Measurements from ENCODE around the gene CDK15. TPM values are rescaled to one million over a fixed set of nuclear protein-coding genes. Genes with fewer than 3 reads are reported as not detected.

Gene CDK15
- total RNA-seq, 1 experiment from 2014 or later = not detected

DNA sequence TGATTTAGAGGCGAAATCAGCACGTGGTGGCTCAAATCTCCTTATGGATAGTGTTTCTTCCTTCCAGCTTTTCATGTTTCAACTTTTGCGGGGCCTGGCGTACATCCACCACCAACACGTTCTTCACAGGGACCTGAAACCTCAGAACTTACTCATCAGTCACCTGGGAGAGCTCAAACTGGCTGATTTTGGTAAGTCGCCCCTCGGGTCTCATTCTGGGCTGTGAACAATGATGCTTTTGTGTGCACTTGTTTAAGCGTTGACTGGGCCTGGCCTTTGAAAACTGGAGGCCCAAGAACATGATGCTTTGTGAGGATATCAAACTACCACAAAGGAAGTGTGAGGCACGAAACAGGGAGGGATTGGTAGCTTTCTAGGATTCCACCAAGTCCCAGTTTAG lies 27.4 kb downstream of the CDK15 start:
- ChIA-PET CTCF (interaction anchor here (0.6 kb wide), 1 partner anchor 468 kb away, joined by 3 read pairs; no protein-coding TSS in a partner anchor), POLR2A (ENCODE audit: unreplicated experiment) (no interaction called here)
- no peaks in the 10 kb centered on the region; the same call in 1 of the 2 replicates for H3K4me1 ChIP-seq (replicated peaks; ENCODE audit: insufficient read depth)
- DNase-seq = no peak
- no peak overlapping the region for H3K4me2 ChIP-seq
- TF ChIP-seq, protein P1, sequence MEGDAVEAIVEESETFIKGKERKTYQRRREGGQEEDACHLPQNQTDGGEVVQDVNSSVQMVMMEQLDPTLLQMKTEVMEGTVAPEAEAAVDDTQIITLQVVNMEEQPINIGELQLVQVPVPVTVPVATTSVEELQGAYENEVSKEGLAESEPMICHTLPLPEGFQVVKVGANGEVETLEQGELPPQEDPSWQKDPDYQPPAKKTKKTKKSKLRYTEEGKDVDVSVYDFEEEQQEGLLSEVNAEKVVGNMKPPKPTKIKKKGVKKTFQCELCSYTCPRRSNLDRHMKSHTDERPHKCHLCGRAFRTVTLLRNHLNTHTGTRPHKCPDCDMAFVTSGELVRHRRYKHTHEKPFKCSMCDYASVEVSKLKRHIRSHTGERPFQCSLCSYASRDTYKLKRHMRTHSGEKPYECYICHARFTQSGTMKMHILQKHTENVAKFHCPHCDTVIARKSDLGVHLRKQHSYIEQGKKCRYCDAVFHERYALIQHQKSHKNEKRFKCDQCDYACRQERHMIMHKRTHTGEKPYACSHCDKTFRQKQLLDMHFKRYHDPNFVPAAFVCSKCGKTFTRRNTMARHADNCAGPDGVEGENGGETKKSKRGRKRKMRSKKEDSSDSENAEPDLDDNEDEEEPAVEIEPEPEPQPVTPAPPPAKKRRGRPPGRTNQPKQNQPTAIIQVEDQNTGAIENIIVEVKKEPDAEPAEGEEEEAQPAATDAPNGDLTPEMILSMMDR (conservative IDR thresholded peaks at IDR 0.05) = no peak
- TF ChIP-seq EZH2 (IDR thresholded peaks at IDR 0.05; ENCODE audit: low read depth) = no peak
- BruUV-seq (replicated peaks) = no TSS peak
- intact Hi-C loops (cut with micrococcal nuclease; ENCODE audit: unreplicated experiment) = no loop called here
- no peaks in the 10 kb centered on the region for H3K9me2 ChIP-seq (ENCODE audit: insufficient read depth)
- no peaks in the 10 kb centered on the region for H3K27me3 ChIP-seq (ENCODE audit: insufficient read depth, low read depth)
- H3K27ac ChIP-seq = no peak overlapping the region
- no peaks in the 10 kb centered on the region for H3F3A ChIP-seq (ENCODE audit: insufficient read depth, low read depth)
- H2AFZ ChIP-seq = no peak overlapping the region
- H3K36me3 ChIP-seq (ENCODE audit: low read depth) = no peaks in the 10 kb centered on the region
- H3K4me3 ChIP-seq = no peak overlapping the region
- H3K9me3 ChIP-seq (ENCODE audit: insufficient read depth, low read depth) = no peaks in the 10 kb centered on the region
- no peaks in the 10 kb centered on the region for H4K20me1 ChIP-seq (ENCODE audit: insufficient read depth)
- no peaks in the 10 kb centered on the region for H3K79me2 ChIP-seq (ENCODE audit: low read depth)

DNA sequence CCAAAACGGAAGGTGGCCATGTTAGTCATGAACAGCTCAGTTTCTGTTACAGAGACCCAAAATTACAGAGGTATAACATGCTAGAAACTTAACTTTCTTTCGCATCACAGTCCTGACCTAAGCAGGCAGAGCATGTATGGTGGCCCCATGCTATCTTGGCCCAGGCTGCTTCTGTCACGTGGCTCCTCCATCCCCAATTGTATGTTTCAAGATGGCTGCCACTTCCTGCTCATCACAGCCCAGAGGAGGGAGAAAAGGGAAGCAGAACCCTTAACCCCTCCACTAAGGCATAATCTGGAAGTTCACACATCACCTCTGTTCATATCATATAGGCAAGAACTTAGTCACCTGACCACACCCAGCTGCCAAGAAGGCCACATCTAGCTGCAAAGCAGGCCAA lies 28.7 kb downstream of the CDK15 start:
- Histone ChIP-seq H3K4me2 (no peak overlapping the region), H3K9me3 (ENCODE audit: insufficient read depth, low read depth) (no peaks in the 10 kb centered on the region), H3K79me2 (ENCODE audit: low read depth) (no peaks in the 10 kb centered on the region), H3K36me3 (ENCODE audit: low read depth) (no peaks in the 10 kb centered on the region), H4K20me1 (ENCODE audit: insufficient read depth) (no peaks in the 10 kb centered on the region), H2AFZ (no peak overlapping the region), H3F3A (ENCODE audit: insufficient read depth, low read depth) (no peaks in the 10 kb centered on the region), H3K4me1 (replicated peaks; ENCODE audit: insufficient read depth) (no peaks in the 10 kb centered on the region; the same call in 1 of the 2 replicates), H3K27ac (no peak overlapping the region), H3K27me3 (ENCODE audit: insufficient read depth, low read depth) (no peaks in the 10 kb centered on the region), H3K9me2 (ENCODE audit: insufficient read depth) (no peaks in the 10 kb centered on the region), H3K4me3 (no peak overlapping the region)
- BruUV-seq (replicated peaks) = no TSS peak
- intact Hi-C loops (cut with micrococcal nuclease; ENCODE audit: unreplicated experiment) = no loop called here
- no peak for DNase-seq
- ChIA-PET CTCF (no interaction called here), POLR2A (ENCODE audit: unreplicated experiment) (no interaction called here)
- no peak for TF ChIP-seq EZH2 (IDR thresholded peaks at IDR 0.05; ENCODE audit: low read depth)
- TF ChIP-seq, protein P1 (conservative IDR thresholded peaks at IDR 0.05) = no peak

DNA sequence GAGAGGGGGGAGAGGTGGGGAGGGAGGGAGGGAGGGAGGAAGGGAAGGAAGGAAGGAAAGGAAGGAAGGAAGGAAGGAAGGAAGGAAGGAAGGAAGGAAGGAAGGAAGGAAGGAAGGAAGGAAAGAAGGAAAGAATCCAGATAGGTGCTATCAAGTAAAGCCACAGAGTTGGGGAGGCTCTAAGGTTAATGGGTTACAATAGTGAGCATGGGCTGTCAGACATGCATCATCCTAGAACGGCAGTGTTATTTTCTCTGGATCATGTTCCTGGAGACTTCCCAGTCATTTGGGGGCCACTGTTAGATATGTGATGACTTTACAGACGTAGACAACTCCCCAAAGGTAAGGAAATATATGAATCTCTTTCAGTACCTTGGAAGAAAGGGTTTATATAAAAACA lies 31.1 kb downstream of the CDK15 start:
- Histone ChIP-seq H2AFZ (no peak overlapping the region), H3K4me2 (no peak overlapping the region), H3K27ac (no peak overlapping the region), H3K4me1 (replicated peaks; ENCODE audit: insufficient read depth) (no peaks in the 10 kb centered on the region), H3K9me3 (ENCODE audit: insufficient read depth, low read depth) (peaks cover 13% of the 10 kb centered on the region; the same call in 1 of the 2 replicates), H3K79me2 (ENCODE audit: low read depth) (no peaks in the 10 kb centered on the region), H3K4me3 (no peak overlapping the region), H4K20me1 (ENCODE audit: insufficient read depth) (no peaks in the 10 kb centered on the region), H3K27me3 (ENCODE audit: insufficient read depth, low read depth) (no peaks in the 10 kb centered on the region), H3F3A (ENCODE audit: insufficient read depth, low read depth) (no peaks in the 10 kb centered on the region), H3K36me3 (ENCODE audit: low read depth) (no peaks in the 10 kb centered on the region), H3K9me2 (ENCODE audit: insufficient read depth) (no peaks in the 10 kb centered on the region)
- ChIA-PET POLR2A (ENCODE audit: unreplicated experiment) (no interaction called here), CTCF (no interaction called here)
- no peak for DNase-seq
- TF ChIP-seq, protein P1 (conservative IDR thresholded peaks at IDR 0.05) = no peak
- no peak for TF ChIP-seq EZH2 (IDR thresholded peaks at IDR 0.05; ENCODE audit: low read depth)
- BruUV-seq (replicated peaks) = no TSS peak
- intact Hi-C loops (cut with micrococcal nuclease; ENCODE audit: unreplicated experiment) = loop anchor here (2.0 kb wide), 1 partner anchor 27 kb away; no protein-coding TSS in a partner anchor

Measured in PC-9 (cell line).